Liver (tissue), 9 donors: ENCODE results near the gene NRN1. TPM values are rescaled to one million over a fixed set of nuclear protein-coding genes. Genes with fewer than 3 reads are reported as not detected.

Experiments used
- DNase-seq: peaks from one replicate; pipeline ENCODE4 v3.0.0-alpha.2; 2017; ENCODE audit warnings: low spot score
- H3K27ac ChIP-seq, 2 donors: one replicate each; pipeline ENCODE4 v1.7.0; 2013; ENCODE audit warnings: inconsistent platforms in 2 of 2, low read length in 2 of 2, control low read depth in 1 of 2, low read depth in 1 of 2, mild to moderate bottlenecking in 1 of 2
- H3K27me3 ChIP-seq, 4 donors: one replicate each; pipeline versions ENCODE4 v1.6.1 to v1.7.0; 2013; ENCODE audit warnings: low read length in 3 of 4, inconsistent platforms in 1 of 4, mild to moderate bottlenecking in 1 of 4, moderate library complexity in 1 of 4; ENCODE audit not compliant: control insufficient read depth in 4 of 4, insufficient read depth in 4 of 4
- H3K36me3 ChIP-seq, 4 donors: one replicate each; pipeline versions ENCODE4 v1.6.1 to v1.7.0; 2013; ENCODE audit warnings: low read length in 3 of 4, mild to moderate bottlenecking in 3 of 4, low read depth in 1 of 4, moderate library complexity in 1 of 4; ENCODE audit not compliant: control insufficient read depth in 4 of 4, insufficient read depth in 3 of 4
- H3K4me1 ChIP-seq, 4 donors: one replicate each; pipeline versions ENCODE4 v1.6.1 to v1.7.0; 2013; ENCODE audit warnings: low read length in 3 of 4, mild to moderate bottlenecking in 3 of 4, moderate library complexity in 1 of 4; ENCODE audit not compliant: control insufficient read depth in 4 of 4, insufficient read depth in 4 of 4
- H3K4me3 ChIP-seq, 3 donors: one replicate each; pipeline versions ENCODE4 v1.6.1 to v1.7.0; 2013; ENCODE audit warnings: low read length in 3 of 3, control low read depth in 1 of 3, low read depth in 1 of 3, mild to moderate bottlenecking in 1 of 3
- H3K9ac ChIP-seq, 2 donors: one replicate each; pipeline ENCODE4 v1.7.0; 2013; ENCODE audit warnings: low read length in 2 of 2, mild to moderate bottlenecking in 2 of 2, moderate library complexity in 2 of 2, control low read depth in 1 of 2, low read depth in 1 of 2
- H3K9me3 ChIP-seq, 4 donors: one replicate each; pipeline versions ENCODE4 v1.6.1 to v1.7.0; 2013; ENCODE audit warnings: low read length in 3 of 4; ENCODE audit not compliant: control insufficient read depth in 4 of 4
- EGR1 ChIP-seq, 2 donors: IDR thresholded peaks; 2 replicates each; pipeline ENCODE4 v1.6.1; 2016 to 2018; ENCODE audit warnings: antibody characterized with exemption in 2 of 2, low read depth in 2 of 2
- FOXA2 ChIP-seq: IDR thresholded peaks from 2 replicates; pipeline ENCODE4 v1.6.1; 2016; ENCODE audit warnings: antibody characterized with exemption
- GABPA ChIP-seq, 2 donors: IDR thresholded peaks in 1 of 2; conservative IDR thresholded peaks in 1 of 2; 2 replicates each; pipeline ENCODE4 v1.6.1; 2016; ENCODE audit warnings: antibody characterized with exemption in 2 of 2, mild to moderate bottlenecking in 1 of 2, moderate library complexity in 1 of 2
- HNF4A ChIP-seq, 2 donors: conservative IDR thresholded peaks; 2 replicates each; pipeline ENCODE4 v1.6.1; 2016; ENCODE audit warnings: antibody characterized with exemption in 2 of 2, mild to moderate bottlenecking in 2 of 2
- HNF4G ChIP-seq: IDR thresholded peaks from 2 replicates; pipeline ENCODE4 v1.6.1; 2016; ENCODE audit warnings: antibody characterized with exemption
- NR2F2 ChIP-seq: IDR thresholded peaks from 2 replicates; pipeline ENCODE4 v1.6.1; 2016; ENCODE audit warnings: antibody characterized with exemption
- RAD21 ChIP-seq, 2 donors: IDR thresholded peaks; 2 replicates each; pipeline ENCODE4 v1.6.1; 2016; ENCODE audit warnings: antibody characterized with exemption in 2 of 2, mild to moderate bottlenecking in 2 of 2
- RXRA ChIP-seq, 2 donors: IDR thresholded peaks; 2 replicates each; pipeline ENCODE4 v1.6.1; 2017 to 2018; ENCODE audit warnings: antibody characterized with exemption in 2 of 2, mild to moderate bottlenecking in 1 of 2
- SP1 ChIP-seq: IDR thresholded peaks from 2 replicates; pipeline ENCODE4 v1.6.1; 2018; ENCODE audit warnings: antibody characterized with exemption, mild to moderate bottlenecking
- TAF1 ChIP-seq: conservative IDR thresholded peaks from 2 replicates; pipeline ENCODE4 v1.6.1; 2016; ENCODE audit warnings: antibody characterized with exemption, mild to moderate bottlenecking
- YY1 ChIP-seq: IDR thresholded peaks from 2 replicates; pipeline ENCODE4 v1.6.1; 2016; ENCODE audit warnings: antibody characterized with exemption, mild to moderate bottlenecking
- WGBS: extraction: QIAGEN DNeasy Blood & Tissue Kit; methylation state at CpG from one replicate; pipeline ENCODE4 v1.1.7; 2013; 5-methylcytosine and 5-hydroxymethylcytosine counted together
- polyA plus RNA-seq, 2 donors: library from polyadenylated mRNA; stranded (reverse) in 1 of 2; unstranded in 1 of 2; fragments of 200-250 nt in 1 of 2; fragments of >200 nt in 1 of 2; fragmentation: Nextera tagmentation in 1 of 2; extraction: Ambion mirVana in 1 of 2; gene quantifications; one replicate each; pipeline versions ENCODE4 v1.2.1 to v1.2.3, GENCODE V29; 2013 to 2015
- total RNA-seq, 2 donors: library from RNA; depleted of rRNA; stranded (reverse); fragments of >200 nt; gene quantifications; one replicate each; pipeline ENCODE4 v1.2.3, GENCODE V29; 2014
- TF ChIP-seq, protein P1 (sequence below): IDR thresholded peaks from 2 replicates; pipeline ENCODE4 v1.6.1; 2016; ENCODE audit warnings: antibody characterized with exemption
- TF ChIP-seq, protein P2 (sequence below): IDR thresholded peaks from 2 replicates; pipeline ENCODE4 v1.6.1; 2016; ENCODE audit warnings: antibody characterized with exemption, mild to moderate bottlenecking
- TF ChIP-seq, protein P3 (sequence below): IDR thresholded peaks from 2 replicates; pipeline ENCODE4 v1.6.1; 2016; ENCODE audit warnings: antibody characterized with exemption
- TF ChIP-seq, protein P4 (sequence below): IDR thresholded peaks from 2 replicates; pipeline ENCODE4 v1.6.1; 2016; ENCODE audit warnings: antibody characterized with exemption
- donor health status: healthy.
- donor health status: healthy.
- donor health status: healthy.
- donor health status: healthy.
- donor health status: healthy.

The NRN1 gene
- total and polyA plus RNA-seq, 4 donors, result 1.2 to 2.9 (median 1.6) TPM

DNA sequence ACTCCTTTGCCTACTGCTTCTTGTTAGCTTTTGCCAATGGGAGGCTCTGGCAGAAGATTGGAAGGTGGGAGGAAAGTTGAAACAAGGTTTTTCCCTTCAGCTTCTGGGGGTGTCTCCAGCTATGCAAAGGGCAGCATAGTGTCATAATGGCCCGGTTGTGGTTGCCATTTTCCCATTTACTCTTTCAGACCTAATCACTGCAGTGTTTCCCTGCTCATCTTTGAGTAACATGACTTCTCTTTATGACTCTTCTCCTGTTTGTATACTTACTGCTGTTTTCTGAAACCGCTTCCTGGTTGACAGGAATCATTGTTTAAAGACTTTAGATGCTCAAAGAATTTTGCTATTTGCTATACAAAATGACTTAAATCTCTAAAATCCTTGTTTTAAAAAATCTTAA lies 19.9 kb downstream of the NRN1 start:
- Histone ChIP-seq H3K27ac (no peak overlapping the region), H3K4me1 (no peaks in the 10 kb centered on the region), H3K9ac (no peak overlapping the region), H3K9me3 (peaks cover 0 to 7% (median 0%) of the 10 kb centered on the region in 4 donors), H3K36me3 (no peaks in the 10 kb centered on the region), H3K27me3 (no peaks in the 10 kb centered on the region), H3K4me3 (no peak overlapping the region)
- WGBS, result 63% methylated on average over 2 of the region's 2 CpGs
- DNase-seq, result no peak
- no peak for TF ChIP-seq YY1
- no peak for TF ChIP-seq HNF4A (conservative IDR thresholded peaks at IDR 0.05)
- TF ChIP-seq RAD21 (IDR thresholded peaks at IDR 0.05), result no peak
- no peak for TF ChIP-seq EGR1 (IDR thresholded peaks at IDR 0.05; ENCODE audit: low read depth in 2 of 2)
- TF ChIP-seq, protein P1, sequence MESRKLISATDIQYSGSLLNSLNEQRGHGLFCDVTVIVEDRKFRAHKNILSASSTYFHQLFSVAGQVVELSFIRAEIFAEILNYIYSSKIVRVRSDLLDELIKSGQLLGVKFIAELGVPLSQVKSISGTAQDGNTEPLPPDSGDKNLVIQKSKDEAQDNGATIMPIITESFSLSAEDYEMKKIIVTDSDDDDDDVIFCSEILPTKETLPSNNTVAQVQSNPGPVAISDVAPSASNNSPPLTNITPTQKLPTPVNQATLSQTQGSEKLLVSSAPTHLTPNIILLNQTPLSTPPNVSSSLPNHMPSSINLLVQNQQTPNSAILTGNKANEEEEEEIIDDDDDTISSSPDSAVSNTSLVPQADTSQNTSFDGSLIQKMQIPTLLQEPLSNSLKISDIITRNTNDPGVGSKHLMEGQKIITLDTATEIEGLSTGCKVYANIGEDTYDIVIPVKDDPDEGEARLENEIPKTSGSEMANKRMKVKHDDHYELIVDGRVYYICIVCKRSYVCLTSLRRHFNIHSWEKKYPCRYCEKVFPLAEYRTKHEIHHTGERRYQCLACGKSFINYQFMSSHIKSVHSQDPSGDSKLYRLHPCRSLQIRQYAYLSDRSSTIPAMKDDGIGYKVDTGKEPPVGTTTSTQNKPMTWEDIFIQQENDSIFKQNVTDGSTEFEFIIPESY, result no peak
- no peak for TF ChIP-seq RXRA (IDR thresholded peaks at IDR 0.05)
- TF ChIP-seq, protein P2, sequence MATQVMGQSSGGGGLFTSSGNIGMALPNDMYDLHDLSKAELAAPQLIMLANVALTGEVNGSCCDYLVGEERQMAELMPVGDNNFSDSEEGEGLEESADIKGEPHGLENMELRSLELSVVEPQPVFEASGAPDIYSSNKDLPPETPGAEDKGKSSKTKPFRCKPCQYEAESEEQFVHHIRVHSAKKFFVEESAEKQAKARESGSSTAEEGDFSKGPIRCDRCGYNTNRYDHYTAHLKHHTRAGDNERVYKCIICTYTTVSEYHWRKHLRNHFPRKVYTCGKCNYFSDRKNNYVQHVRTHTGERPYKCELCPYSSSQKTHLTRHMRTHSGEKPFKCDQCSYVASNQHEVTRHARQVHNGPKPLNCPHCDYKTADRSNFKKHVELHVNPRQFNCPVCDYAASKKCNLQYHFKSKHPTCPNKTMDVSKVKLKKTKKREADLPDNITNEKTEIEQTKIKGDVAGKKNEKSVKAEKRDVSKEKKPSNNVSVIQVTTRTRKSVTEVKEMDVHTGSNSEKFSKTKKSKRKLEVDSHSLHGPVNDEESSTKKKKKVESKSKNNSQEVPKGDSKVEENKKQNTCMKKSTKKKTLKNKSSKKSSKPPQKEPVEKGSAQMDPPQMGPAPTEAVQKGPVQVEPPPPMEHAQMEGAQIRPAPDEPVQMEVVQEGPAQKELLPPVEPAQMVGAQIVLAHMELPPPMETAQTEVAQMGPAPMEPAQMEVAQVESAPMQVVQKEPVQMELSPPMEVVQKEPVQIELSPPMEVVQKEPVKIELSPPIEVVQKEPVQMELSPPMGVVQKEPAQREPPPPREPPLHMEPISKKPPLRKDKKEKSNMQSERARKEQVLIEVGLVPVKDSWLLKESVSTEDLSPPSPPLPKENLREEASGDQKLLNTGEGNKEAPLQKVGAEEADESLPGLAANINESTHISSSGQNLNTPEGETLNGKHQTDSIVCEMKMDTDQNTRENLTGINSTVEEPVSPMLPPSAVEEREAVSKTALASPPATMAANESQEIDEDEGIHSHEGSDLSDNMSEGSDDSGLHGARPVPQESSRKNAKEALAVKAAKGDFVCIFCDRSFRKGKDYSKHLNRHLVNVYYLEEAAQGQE, result no peak
- no peak for TF ChIP-seq TAF1
- no peak for TF ChIP-seq GABPA (IDR thresholded peaks at IDR 0.05 in 1 of 2, conservative IDR thresholded peaks at IDR 0.05 in 1 of 2)
- TF ChIP-seq, protein P3, sequence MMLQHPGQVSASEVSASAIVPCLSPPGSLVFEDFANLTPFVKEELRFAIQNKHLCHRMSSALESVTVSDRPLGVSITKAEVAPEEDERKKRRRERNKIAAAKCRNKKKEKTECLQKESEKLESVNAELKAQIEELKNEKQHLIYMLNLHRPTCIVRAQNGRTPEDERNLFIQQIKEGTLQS, result no peak
- TF ChIP-seq HNF4G, result no peak

DNA sequence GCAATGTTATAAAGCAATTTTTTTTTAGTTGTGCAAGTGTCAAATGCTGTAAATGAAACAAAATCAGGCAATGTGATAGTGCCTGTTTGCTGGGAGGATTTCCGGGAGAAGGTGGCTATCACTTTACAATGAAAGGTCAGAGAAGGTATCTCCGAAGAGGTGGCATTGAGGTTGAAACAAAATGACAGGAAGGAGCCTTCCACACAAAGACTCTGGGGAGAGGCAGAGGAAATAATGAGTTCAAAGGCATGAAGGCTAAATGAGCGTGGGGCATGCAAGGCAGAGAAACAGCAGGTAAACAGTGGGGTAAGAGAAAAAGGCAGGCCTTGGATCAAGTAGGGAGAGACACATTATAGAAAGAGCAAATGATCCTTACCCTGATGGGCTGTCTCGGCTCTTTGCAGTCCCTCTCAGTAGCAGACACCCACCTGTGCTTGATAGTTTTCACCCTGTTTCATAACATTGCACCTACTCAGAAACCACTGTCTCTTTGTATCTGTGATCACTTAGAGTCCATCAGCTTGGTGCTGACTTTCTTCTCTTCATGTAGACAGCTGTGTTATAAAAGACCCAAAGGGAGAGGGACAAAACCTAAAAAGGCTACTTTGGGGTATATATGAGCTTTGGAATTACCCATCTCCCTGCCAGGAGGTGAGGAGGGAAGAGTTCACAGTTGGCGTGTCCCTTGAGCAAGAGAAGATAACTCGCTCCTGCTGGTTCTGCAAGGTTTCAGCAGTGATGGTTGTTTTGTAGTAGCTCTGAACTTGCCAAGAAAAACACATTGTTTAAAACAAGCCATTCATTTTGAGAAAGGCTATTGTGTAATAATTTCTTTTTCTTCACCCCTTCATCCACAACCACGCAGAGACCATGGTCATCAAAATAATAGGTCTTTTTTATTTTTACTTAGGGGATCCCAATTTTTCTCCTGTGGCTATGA lies 22.3 kb downstream of the NRN1 start:
- WGBS, result 79% methylated on average over 7 of the region's 7 CpGs
- no peak for DNase-seq
- TF ChIP-seq RAD21 (IDR thresholded peaks at IDR 0.05) (no peak), HNF4A (conservative IDR thresholded peaks at IDR 0.05) (no peak), SP1 (no peak), TAF1 (no peak), EGR1 (IDR thresholded peaks at IDR 0.05; ENCODE audit: low read depth in 2 of 2) (no peak), NR2F2 (no peak), YY1 (no peak), RXRA (IDR thresholded peaks at IDR 0.05) (no peak), FOXA2 (no peak), GABPA (IDR thresholded peaks at IDR 0.05 in 1 of 2, conservative IDR thresholded peaks at IDR 0.05 in 1 of 2) (no peak)
- TF ChIP-seq, protein P1, result no peak
- TF ChIP-seq, protein P3, result no peak
- TF ChIP-seq, protein P2, result no peak
- TF ChIP-seq, protein P4, sequence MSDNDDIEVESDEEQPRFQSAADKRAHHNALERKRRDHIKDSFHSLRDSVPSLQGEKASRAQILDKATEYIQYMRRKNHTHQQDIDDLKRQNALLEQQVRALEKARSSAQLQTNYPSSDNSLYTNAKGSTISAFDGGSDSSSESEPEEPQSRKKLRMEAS, result no peak

More for the DNA sequence above, 22.3 kb downstream of the NRN1 start:
- H3K36me3 ChIP-seq, result no peaks in the 10 kb centered on the region
- H3K27ac ChIP-seq, result no peak overlapping the region
- no peaks in the 10 kb centered on the region for H3K4me1 ChIP-seq
- H3K4me3 ChIP-seq, result no peak overlapping the region
- H3K9ac ChIP-seq, result no peak overlapping the region
- no peaks in the 10 kb centered on the region for H3K27me3 ChIP-seq
- H3K9me3 ChIP-seq, result peaks cover 0 to 7% (median 0%) of the 10 kb centered on the region in 4 donors
